NOMO-1 (cell line): Measurements from ENCODE around the gene RPS6KB1.
"Not testable (repeated sequence)": the region's sequence is repeated elsewhere in the genome, so short reads cannot be mapped to it uniquely, and the experiment has no call there.

ENCODE experiments used
- DNase-seq, 2 experiments: peaks; one replicate each; lab custom pipeline; 2025; ENCODE audit not compliant: unreplicated experiment in 2 of 2; lab: John Stamatoyannopoulos, UW

Gene RPS6KB1

GRCh38 chr17:59892924-59893675, at the start of gene RPS6KB1, which contains the start of gene TUBD1:
Gene RPS6KB1, plus strand, starts transcription at chr17:59893121. Its CDS starts 64 bp downstream, at chr17:59893185.
Gene TUBD1, minus strand, starts transcription at chr17:59892943. Its CDS starts 1,941 bp downstream, at chr17:59891002.
- peak; percentile 97 to 99 for DNase-seq

- DNase-seq, result no peak
Observed at GRCh38 chr17:59844884-59845594, 47.9 kb upstream of the RPS6KB1 start.

GRCh38 chr17:59845595-59846393, 47.1 kb upstream of the RPS6KB1 start:
- peak in 1 of 2 experiments; percentile 44 for DNase-seq

GRCh38 chr17:59846394-59847165, 46.3 kb upstream of the RPS6KB1 start:
- no peak for DNase-seq

GRCh38 chr17:59848385-59848668, 44.6 kb upstream of the RPS6KB1 start:
- DNase-seq, result no peak

- DNase-seq, result peak; percentile 79 to 87
Observed at GRCh38 chr17:59848778-59849177, 44.1 kb upstream of the RPS6KB1 start.

GRCh38 chr17:59850311-59850710, 42.6 kb upstream of the RPS6KB1 start:
- not testable (repeated sequence) for DNase-seq

- DNase-seq, result no peak
Observed at GRCh38 chr17:59851439-59852375, 41.2 kb upstream of the RPS6KB1 start.

GRCh38 chr17:59852847-59853167, 40.1 kb upstream of the RPS6KB1 start:
- DNase-seq, result not testable (repeated sequence)

- no peak for DNase-seq
Observed at GRCh38 chr17:59853168-59853918, 39.6 kb upstream of the RPS6KB1 start.

GRCh38 chr17:59853919-59854729, 38.8 kb upstream of the RPS6KB1 start:
- not testable (repeated sequence) for DNase-seq

- no peak for DNase-seq
Observed at GRCh38 chr17:59856859-59857794, 35.8 kb upstream of the RPS6KB1 start.

- DNase-seq, result no peak
Observed at GRCh38 chr17:59858167-59858816, 34.6 kb upstream of the RPS6KB1 start.

GRCh38 chr17:59858932-59859331, 34.0 kb upstream of the RPS6KB1 start:
- DNase-seq, result no peak

- DNase-seq, result peak in 1 of 2 experiments; percentile 75
Observed at GRCh38 chr17:59859444-59860025, 33.4 kb upstream of the RPS6KB1 start.

GRCh38 chr17:59863616-59864015, 29.3 kb upstream of the RPS6KB1 start:
- DNase-seq, result no peak
